Calu3 (cell line): ENCODE results near the gene ZNF99. TPM values are rescaled to one million over a fixed set of nuclear protein-coding genes. Genes with fewer than 3 reads are reported as not detected.
"Not testable (repeated sequence)": the region's sequence is repeated elsewhere in the genome, so short reads cannot be mapped to it uniquely, and the experiment has no call there.

Source experiments
- BruUV-seq: library from RNA; stranded (reverse); fragments of 400-500 nt; replicated peaks from 2 replicates; lab custom pipeline; 2021; lab: Mats Ljungman, UMichigan
- CTCF ChIA-PET: fragments of 300-600 bp; sonication (Branson Sonifier 250); formaldehyde crosslinking; loops from one replicate; lab custom pipeline; 2022; ENCODE audit warnings: antibody characterized with exemption; lab: Charles Lee
- DNase-seq: peaks from one replicate; pipeline ENCODE4 v3.0.0; 2022
- H3K27ac Mint-ChIP-seq: one replicate; pipeline ENCODE4 v1.8.0; 2022; ENCODE audit warnings: mixed read lengths; ENCODE audit not compliant: unreplicated experiment
- H3K27me3 Mint-ChIP-seq: one replicate; pipeline ENCODE4 v1.8.0; 2022; ENCODE audit warnings: mixed read lengths; ENCODE audit not compliant: unreplicated experiment
- H3K36me3 Mint-ChIP-seq: one replicate; pipeline ENCODE4 v1.8.0; 2022; ENCODE audit warnings: mild to moderate bottlenecking, moderate library complexity, mixed read lengths; ENCODE audit not compliant: insufficient read depth, unreplicated experiment
- H3K4me1 Mint-ChIP-seq: one replicate; pipeline ENCODE4 v1.8.0; 2022; ENCODE audit warnings: mild to moderate bottlenecking, low read depth, mixed read lengths; ENCODE audit not compliant: unreplicated experiment
- H3K4me3 Mint-ChIP-seq: one replicate; pipeline ENCODE4 v1.8.0; 2022; ENCODE audit warnings: mild to moderate bottlenecking, low read depth, moderate library complexity, mixed read lengths; ENCODE audit not compliant: unreplicated experiment
- H3K9me3 Mint-ChIP-seq: one replicate; pipeline ENCODE4 v1.8.0; 2022; ENCODE audit warnings: low read depth, mixed read lengths; ENCODE audit not compliant: unreplicated experiment
- CTCF ChIP-seq: fragments of 200-600 bp; IDR thresholded peaks from one replicate; pipeline ENCODE4 v1.8.0; 2022; ENCODE audit warnings: antibody characterized with exemption; ENCODE audit not compliant: unreplicated experiment
- intact Hi-C: fragments of 100-400 bp; cut with micrococcal nuclease; formaldehyde crosslinking; loops from one replicate; pipeline ENCODE4 v1.10.0; 2022; ENCODE audit not compliant: unreplicated experiment
- total RNA-seq: library from RNA; stranded (reverse); gene quantifications from 2 replicates; pipeline ENCODE4 v1.2.3, GENCODE V29; 2022

ZNF99 gene
- total RNA-seq, 1 experiment from 2014 or later: not detected

DNA sequence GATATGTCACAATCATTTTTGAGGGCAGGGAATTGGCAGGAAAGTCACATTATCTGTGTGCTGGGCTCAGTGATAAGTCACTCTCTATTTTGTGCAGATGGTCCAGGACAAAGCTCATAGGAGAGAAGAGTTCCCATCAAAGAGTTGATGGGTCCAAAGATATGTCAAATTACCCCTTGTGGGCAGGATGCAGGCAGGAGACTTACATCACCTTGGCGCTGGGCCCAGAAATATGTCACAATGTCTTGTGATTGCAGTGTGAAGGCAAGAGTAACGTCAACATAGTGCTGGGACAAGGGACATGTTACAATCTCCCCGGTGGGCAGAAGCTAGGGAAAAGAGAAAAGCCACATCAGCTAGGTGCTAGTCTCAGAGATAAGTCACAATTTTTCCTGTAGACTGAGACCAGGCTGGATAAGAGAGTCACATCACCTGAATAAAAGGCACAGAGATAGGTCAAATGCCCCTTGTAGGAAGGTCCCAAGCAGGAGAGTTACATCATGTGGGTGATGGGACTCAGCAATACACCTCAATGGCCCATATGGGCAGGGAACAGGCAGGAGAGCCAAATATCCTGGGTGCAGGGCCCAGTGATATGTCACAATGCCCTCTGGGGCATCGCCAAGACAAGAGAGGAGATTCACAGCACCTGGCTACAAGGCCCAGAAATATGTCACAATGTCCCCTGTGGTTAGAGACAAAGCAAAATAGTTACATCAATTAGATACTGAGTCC is 47.9 kb downstream of the ZNF99 start:
- no peak for DNase-seq
- H3K36me3 Mint-ChIP-seq: no peaks in the 10 kb centered on the region
- no peak for TF ChIP-seq CTCF
- CTCF ChIA-PET: no interaction called here
- no TSS peak for BruUV-seq
- no peaks in the 10 kb centered on the region for H3K27me3 Mint-ChIP-seq
- peaks cover 15% of the 10 kb centered on the region for H3K9me3 Mint-ChIP-seq
- no peak overlapping the region for H3K4me3 Mint-ChIP-seq
- intact Hi-C loops: no loop called here
- H3K4me1 Mint-ChIP-seq: no peaks in the 10 kb centered on the region
- H3K27ac Mint-ChIP-seq: no peak overlapping the region

- no peak for TF ChIP-seq CTCF
- H3K27ac Mint-ChIP-seq: no peak overlapping the region
- H3K36me3 Mint-ChIP-seq: no peaks in the 10 kb centered on the region
- peaks cover 18% of the 10 kb centered on the region for H3K9me3 Mint-ChIP-seq
- CTCF ChIA-PET: no interaction called here
- H3K4me1 Mint-ChIP-seq: no peaks in the 10 kb centered on the region
- H3K27me3 Mint-ChIP-seq: no peaks in the 10 kb centered on the region
- intact Hi-C loops: no loop called here
- DNase-seq: no peak
- BruUV-seq: no TSS peak
- H3K4me3 Mint-ChIP-seq: no peak overlapping the region
Observed at GRCh38 chr19:22733691-22734090, 50.3 kb downstream of the ZNF99 start.

DNA sequence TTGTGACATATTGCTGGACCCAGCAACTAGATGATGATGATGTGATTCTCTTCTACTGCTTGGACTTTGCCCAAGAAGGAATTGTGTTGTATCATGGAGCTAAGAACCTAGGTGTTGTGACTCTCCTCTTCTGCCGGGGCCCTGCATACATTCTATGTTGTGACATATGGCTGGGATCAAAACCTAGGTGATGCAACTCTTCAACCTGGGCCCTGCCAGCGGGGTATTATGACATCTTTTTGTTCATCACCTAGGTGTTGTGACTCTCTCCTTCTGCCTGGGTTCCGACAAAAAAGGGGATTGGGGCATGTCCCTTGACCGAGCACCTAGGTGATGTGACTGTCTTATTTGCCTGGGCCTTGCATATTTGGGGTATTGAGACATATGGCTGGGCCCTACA is 55.7 kb downstream of the ZNF99 start:
- H3K27me3 Mint-ChIP-seq, CTCF ChIA-PET, H3K4me3 Mint-ChIP-seq, H3K27ac Mint-ChIP-seq, intact Hi-C loops, DNase-seq, BruUV-seq, H3K36me3 Mint-ChIP-seq, H3K4me1 Mint-ChIP-seq: not testable (repeated sequence)
- peaks cover 11% of the 10 kb centered on the region for H3K9me3 Mint-ChIP-seq

- H3K9me3 Mint-ChIP-seq, H3K27ac Mint-ChIP-seq, H3K4me1 Mint-ChIP-seq, intact Hi-C loops, DNase-seq, H3K27me3 Mint-ChIP-seq, CTCF ChIA-PET, BruUV-seq, H3K36me3 Mint-ChIP-seq, H3K4me3 Mint-ChIP-seq: not testable (repeated sequence)
Observed at GRCh38 chr19:22721533-22721932, 62.4 kb downstream of the ZNF99 start.

DNA sequence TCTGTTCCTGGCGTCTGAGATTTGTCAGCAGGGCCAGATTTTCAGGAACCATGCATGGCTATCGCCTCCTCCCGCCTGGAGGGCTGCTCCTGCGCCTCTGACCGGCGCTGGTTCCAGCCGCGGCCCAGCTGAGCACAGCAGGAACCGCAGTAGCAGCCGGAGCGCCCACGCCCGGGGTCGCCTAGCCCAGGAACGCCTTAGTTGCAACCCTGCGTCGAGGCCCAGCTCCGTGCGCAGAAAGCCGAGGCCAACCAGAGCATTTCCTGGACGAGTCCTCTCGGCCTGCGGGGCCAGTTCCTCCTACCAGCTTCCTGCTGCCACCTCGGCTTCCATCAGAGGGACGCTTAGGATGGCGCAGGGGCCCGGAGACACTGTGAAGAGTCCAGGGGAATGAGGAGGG is 75.0 kb downstream of the ZNF99 start:
- H3K36me3 Mint-ChIP-seq: no peaks in the 10 kb centered on the region
- TF ChIP-seq CTCF: no peak
- no peaks in the 10 kb centered on the region for H3K4me1 Mint-ChIP-seq
- CTCF ChIA-PET: no interaction called here
- intact Hi-C loops: no loop called here
- DNase-seq: no peak
- H3K27me3 Mint-ChIP-seq: no peaks in the 10 kb centered on the region
- no peak overlapping the region for H3K27ac Mint-ChIP-seq
- no peak overlapping the region for H3K4me3 Mint-ChIP-seq
- H3K9me3 Mint-ChIP-seq: peaks cover 3% of the 10 kb centered on the region
- BruUV-seq: no TSS peak

- H3K4me1 Mint-ChIP-seq, BruUV-seq, CTCF ChIA-PET, H3K4me3 Mint-ChIP-seq, H3K9me3 Mint-ChIP-seq, DNase-seq, intact Hi-C loops, H3K27ac Mint-ChIP-seq, H3K36me3 Mint-ChIP-seq, H3K27me3 Mint-ChIP-seq: not testable (repeated sequence)
Observed at GRCh38 chr19:22703096-22703495, 80.9 kb downstream of the ZNF99 start.

GRCh38 chr19:22702661-22703060 is 81.3 kb downstream of the ZNF99 start:
- intact Hi-C loops, H3K9me3 Mint-ChIP-seq, H3K36me3 Mint-ChIP-seq, H3K4me1 Mint-ChIP-seq, DNase-seq, H3K27ac Mint-ChIP-seq, H3K4me3 Mint-ChIP-seq, H3K27me3 Mint-ChIP-seq, CTCF ChIA-PET, BruUV-seq: not testable (repeated sequence)
